Measurements from ENCODE around the gene ACER3.

DNA sequence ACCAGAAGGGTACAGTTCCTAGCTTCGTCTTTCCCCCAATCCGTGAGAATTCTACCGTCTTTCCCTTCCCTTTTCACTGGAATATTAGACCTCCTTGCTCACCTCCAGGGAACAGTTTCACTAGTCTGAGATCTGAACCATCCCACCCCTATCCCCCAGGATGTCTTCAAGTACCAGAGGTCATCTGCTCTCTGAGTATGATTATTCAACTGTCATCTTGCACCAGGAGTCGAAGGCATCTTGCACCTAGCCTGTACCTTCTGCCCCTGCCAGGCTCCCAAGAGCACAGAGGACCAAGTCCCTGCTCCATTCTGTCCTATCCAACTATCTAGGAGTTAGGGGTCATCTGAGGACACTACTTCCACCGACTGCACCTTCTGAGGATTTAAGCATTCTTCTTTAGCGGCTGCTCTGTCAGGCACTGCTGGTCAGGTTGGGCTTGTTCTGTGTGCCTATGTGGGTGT lies 804 bp downstream of the ACER3 start:
- TF ChIP-seq, protein P1, sequence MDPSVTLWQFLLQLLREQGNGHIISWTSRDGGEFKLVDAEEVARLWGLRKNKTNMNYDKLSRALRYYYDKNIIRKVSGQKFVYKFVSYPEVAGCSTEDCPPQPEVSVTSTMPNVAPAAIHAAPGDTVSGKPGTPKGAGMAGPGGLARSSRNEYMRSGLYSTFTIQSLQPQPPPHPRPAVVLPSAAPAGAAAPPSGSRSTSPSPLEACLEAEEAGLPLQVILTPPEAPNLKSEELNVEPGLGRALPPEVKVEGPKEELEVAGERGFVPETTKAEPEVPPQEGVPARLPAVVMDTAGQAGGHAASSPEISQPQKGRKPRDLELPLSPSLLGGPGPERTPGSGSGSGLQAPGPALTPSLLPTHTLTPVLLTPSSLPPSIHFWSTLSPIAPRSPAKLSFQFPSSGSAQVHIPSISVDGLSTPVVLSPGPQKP (IDR thresholded peaks at IDR 0.05; ENCODE audit: borderline replicate concordance, low read depth, low read length): no peak
- TF ChIP-seq POLR2A (IDR thresholded peaks at IDR 0.05; ENCODE audit: low read depth, low read length): no peak
- no peak for TF ChIP-seq RFX5 (IDR thresholded peaks at IDR 0.05; ENCODE audit: low read depth, low read length)
- no peak for TF ChIP-seq CEBPB (IDR thresholded peaks at IDR 0.05; ENCODE audit: low read depth, low read length)
- TF ChIP-seq, protein P2, sequence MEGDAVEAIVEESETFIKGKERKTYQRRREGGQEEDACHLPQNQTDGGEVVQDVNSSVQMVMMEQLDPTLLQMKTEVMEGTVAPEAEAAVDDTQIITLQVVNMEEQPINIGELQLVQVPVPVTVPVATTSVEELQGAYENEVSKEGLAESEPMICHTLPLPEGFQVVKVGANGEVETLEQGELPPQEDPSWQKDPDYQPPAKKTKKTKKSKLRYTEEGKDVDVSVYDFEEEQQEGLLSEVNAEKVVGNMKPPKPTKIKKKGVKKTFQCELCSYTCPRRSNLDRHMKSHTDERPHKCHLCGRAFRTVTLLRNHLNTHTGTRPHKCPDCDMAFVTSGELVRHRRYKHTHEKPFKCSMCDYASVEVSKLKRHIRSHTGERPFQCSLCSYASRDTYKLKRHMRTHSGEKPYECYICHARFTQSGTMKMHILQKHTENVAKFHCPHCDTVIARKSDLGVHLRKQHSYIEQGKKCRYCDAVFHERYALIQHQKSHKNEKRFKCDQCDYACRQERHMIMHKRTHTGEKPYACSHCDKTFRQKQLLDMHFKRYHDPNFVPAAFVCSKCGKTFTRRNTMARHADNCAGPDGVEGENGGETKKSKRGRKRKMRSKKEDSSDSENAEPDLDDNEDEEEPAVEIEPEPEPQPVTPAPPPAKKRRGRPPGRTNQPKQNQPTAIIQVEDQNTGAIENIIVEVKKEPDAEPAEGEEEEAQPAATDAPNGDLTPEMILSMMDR (conservative IDR thresholded peaks at IDR 0.05; ENCODE audit: low read depth, low read length): no peak
- no peak for TF ChIP-seq MAZ (IDR thresholded peaks at IDR 0.05; ENCODE audit: borderline replicate concordance, low read depth, low read length)
- no peak for TF ChIP-seq BHLHE40 (IDR thresholded peaks at IDR 0.05; ENCODE audit: low read depth, low read length)
- TF ChIP-seq MXI1 (IDR thresholded peaks at IDR 0.05; ENCODE audit: borderline replicate concordance, low read depth, low read length): no peak
- TF ChIP-seq, protein P3, sequence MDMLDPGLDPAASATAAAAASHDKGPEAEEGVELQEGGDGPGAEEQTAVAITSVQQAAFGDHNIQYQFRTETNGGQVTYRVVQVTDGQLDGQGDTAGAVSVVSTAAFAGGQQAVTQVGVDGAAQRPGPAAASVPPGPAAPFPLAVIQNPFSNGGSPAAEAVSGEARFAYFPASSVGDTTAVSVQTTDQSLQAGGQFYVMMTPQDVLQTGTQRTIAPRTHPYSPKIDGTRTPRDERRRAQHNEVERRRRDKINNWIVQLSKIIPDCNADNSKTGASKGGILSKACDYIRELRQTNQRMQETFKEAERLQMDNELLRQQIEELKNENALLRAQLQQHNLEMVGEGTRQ (IDR thresholded peaks at IDR 0.05; ENCODE audit: low read depth, low read length): no peak
- TF ChIP-seq SMC3 (IDR thresholded peaks at IDR 0.05; ENCODE audit: low read depth, low read length): no peak
- no peak for TF ChIP-seq RCOR1 (IDR thresholded peaks at IDR 0.05; ENCODE audit: insufficient replicate concordance, low read length)
